ENCODE measurements around the gene MTERF2. TPM values are rescaled to one million over a fixed set of nuclear protein-coding genes. Genes with fewer than 3 reads are reported as not detected.

MTERF2 gene
- total RNA-seq, 2 donors from 2014 or later = 24.1 to 32.9 TPM

DNA sequence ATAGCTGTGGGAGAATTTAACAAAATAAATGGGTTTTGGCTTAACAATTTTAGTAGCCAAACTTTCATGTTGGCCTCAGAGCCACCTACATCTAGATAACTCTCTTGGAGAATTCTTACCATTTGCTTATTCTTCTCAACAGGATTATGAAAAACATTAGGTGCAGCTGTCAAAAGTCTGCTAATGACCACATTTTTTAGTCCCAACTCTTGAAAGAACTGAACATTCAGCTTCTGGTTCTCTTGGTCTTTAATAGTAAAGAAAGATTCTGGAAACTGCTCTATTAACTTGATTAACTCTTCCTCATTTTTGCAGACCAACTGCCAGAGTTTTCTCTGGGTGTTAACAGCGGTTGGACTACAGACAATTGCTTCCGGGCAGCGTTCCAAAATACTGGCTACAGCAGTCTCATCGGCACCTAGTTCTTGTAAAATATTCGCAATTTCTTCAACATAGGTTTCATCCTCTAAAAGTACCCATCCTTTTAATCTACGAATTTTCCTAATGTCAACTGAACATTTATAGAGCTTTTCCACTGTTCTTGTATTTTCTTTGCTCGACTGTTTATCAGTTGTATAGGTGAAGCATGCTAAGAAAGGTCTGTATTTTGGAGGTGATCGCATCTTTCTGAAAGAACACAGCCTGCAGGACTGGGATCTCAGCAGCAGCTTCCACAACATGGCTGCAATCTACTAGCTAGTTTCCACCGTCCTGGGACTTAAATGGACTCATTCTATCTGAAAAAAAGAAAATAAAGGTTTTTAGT lies 8.7 kb downstream of the MTERF2 start:
- no peaks in the 10 kb centered on the region for H3K27me3 ChIP-seq
- TF ChIP-seq POLR2A (IDR thresholded peaks at IDR 0.05) = no peak
- TF ChIP-seq, protein P1, sequence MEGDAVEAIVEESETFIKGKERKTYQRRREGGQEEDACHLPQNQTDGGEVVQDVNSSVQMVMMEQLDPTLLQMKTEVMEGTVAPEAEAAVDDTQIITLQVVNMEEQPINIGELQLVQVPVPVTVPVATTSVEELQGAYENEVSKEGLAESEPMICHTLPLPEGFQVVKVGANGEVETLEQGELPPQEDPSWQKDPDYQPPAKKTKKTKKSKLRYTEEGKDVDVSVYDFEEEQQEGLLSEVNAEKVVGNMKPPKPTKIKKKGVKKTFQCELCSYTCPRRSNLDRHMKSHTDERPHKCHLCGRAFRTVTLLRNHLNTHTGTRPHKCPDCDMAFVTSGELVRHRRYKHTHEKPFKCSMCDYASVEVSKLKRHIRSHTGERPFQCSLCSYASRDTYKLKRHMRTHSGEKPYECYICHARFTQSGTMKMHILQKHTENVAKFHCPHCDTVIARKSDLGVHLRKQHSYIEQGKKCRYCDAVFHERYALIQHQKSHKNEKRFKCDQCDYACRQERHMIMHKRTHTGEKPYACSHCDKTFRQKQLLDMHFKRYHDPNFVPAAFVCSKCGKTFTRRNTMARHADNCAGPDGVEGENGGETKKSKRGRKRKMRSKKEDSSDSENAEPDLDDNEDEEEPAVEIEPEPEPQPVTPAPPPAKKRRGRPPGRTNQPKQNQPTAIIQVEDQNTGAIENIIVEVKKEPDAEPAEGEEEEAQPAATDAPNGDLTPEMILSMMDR (IDR thresholded peaks at IDR 0.05) = no peak

GRCh38 chr12:106976668-106977067 lies 10.3 kb downstream of the MTERF2 start:
- WGBS, 2 donors = 12 to 25% methylated on average over 1 of the region's 1 CpG
- no peaks in the 10 kb centered on the region for H3K27me3 ChIP-seq
- no peaks in the 10 kb centered on the region for H3K9me3 ChIP-seq
- peak; percentile 36 to 59 (median 52) for DNase-seq
- H3K4me3 ChIP-seq = no peak overlapping the region
- H3K36me3 ChIP-seq (replicated peaks in 1 of 2; ENCODE audit: insufficient read depth in 1 of 2, low read depth in 2 of 2) = no peaks in the 10 kb centered on the region
- intact Hi-C loops (cut with DNase I) = no loop called here
- TF ChIP-seq, protein P1 (IDR thresholded peaks at IDR 0.05) = no peak
- no peak for TF ChIP-seq POLR2A (IDR thresholded peaks at IDR 0.05)
- ATAC-seq = peak; percentile 72
- H3K4me1 ChIP-seq = peaks cover 72% of the 10 kb centered on the region
- H3K27ac ChIP-seq = peak overlapping the region; percentile 38 to 88 (median 68)

More for the DNA sequence above, 8.7 kb downstream of the MTERF2 start:
- H3K4me3 ChIP-seq = no peak overlapping the region
- no peaks in the 10 kb centered on the region for H3K9me3 ChIP-seq
- DNase-seq (peak; percentile 58 to 75 (median 70)), ATAC-seq (no peak)
- H3K4me1 ChIP-seq = peaks cover 57% of the 10 kb centered on the region
- intact Hi-C loops (cut with DNase I) = no loop called here
- peak overlapping the region; percentile 14 to 88 (median 56) for H3K27ac ChIP-seq
- H3K36me3 ChIP-seq (replicated peaks in 1 of 2; ENCODE audit: insufficient read depth in 1 of 2, low read depth in 2 of 2) = no peaks in the 10 kb centered on the region
- 28 to 29% methylated on average over 9 of the region's 9 CpGs for WGBS, 2 donors

- TF ChIP-seq, protein P1 (IDR thresholded peaks at IDR 0.05) = no peak
- no peak for TF ChIP-seq POLR2A (IDR thresholded peaks at IDR 0.05)
- Histone ChIP-seq H3K9me3 (no peaks in the 10 kb centered on the region), H3K4me1 (peaks cover 77% of the 10 kb centered on the region), H3K4me3 (no peak overlapping the region), H3K36me3 (replicated peaks in 1 of 2; ENCODE audit: insufficient read depth in 1 of 2, low read depth in 2 of 2) (peaks cover 0 to under 1% of the 10 kb centered on the region in 2 donors), H3K27ac (peak overlapping the region; percentile 38 to 88 (median 74)), H3K27me3 (no peaks in the 10 kb centered on the region)
- DNase-seq (peak in 1 of 4 donors; percentile 60), ATAC-seq (peak; percentile 89)
- WGBS, 2 donors = 45 to 51% methylated on average over 3 of the region's 3 CpGs
- intact Hi-C loops (cut with DNase I) = no loop called here
These were observed 10.8 kb downstream of the MTERF2 start for GRCh38 chr12:106975993-106976658.

GRCh38 chr12:106975098-106975497 lies 11.8 kb downstream of the MTERF2 start:
- DNase-seq (no peak), ATAC-seq (no peak)
- Histone ChIP-seq H3K27ac (peak overlapping the region; percentile 38 to 88 (median 74)), H3K36me3 (replicated peaks in 1 of 2; ENCODE audit: insufficient read depth in 1 of 2, low read depth in 2 of 2) (peaks cover 0 to 3% of the 10 kb centered on the region in 2 donors), H3K9me3 (no peaks in the 10 kb centered on the region), H3K4me3 (no peak overlapping the region), H3K27me3 (no peaks in the 10 kb centered on the region), H3K4me1 (peaks cover 80% of the 10 kb centered on the region)
- intact Hi-C loops (cut with DNase I) = no loop called here
- TF ChIP-seq POLR2A (IDR thresholded peaks at IDR 0.05) = no peak
- TF ChIP-seq, protein P1 (IDR thresholded peaks at IDR 0.05) = no peak
- WGBS, 2 donors = 81 to 92% methylated on average over 8 of the region's 8 CpGs
